ENCODE data around the gene SIRT3. TPM values are rescaled to one million over a fixed set of nuclear protein-coding genes. Genes with fewer than 3 reads are reported as not detected.

The SIRT3 gene
- total RNA-seq, 2 experiments from 2014 or later, result 19.6 to 23.3 TPM

GRCh38 chr11:253886-254270 lies 17.7 kb upstream of the SIRT3 start:
- H3K4me3 Mint-ChIP-seq, result no peak overlapping the region
- H3K27ac Mint-ChIP-seq, result no peak overlapping the region
- intact Hi-C loops (cut with DNase I, micrococcal nuclease), result loop anchor here in 1 of 2 experiments (5.0 kb wide), 1 partner anchor 103 kb away; no protein-coding TSS in a partner anchor
- ChIA-PET CTCF (interaction anchor here (0.7 to 5.9 kb wide), 4 partner anchors 12 to 51 kb away, joined by 3 to 69 read pairs (median 19); partner anchors contain the start of genes PSMD13 and SIRT3), POLR2A (no interaction called here)
- peaks cover 39% of the 10 kb centered on the region for H3K36me3 Mint-ChIP-seq (ENCODE audit: low read depth)
- no peaks in the 10 kb centered on the region for H3K9me3 Mint-ChIP-seq (ENCODE audit: low read depth)
- DNase-seq (no peak), ATAC-seq (no peak)
- peaks cover 13% of the 10 kb centered on the region for H3K4me1 Mint-ChIP-seq
- no peaks in the 10 kb centered on the region for H3K27me3 Mint-ChIP-seq

GRCh38 chr11:253160-253885 lies 17.2 kb upstream of the SIRT3 start:
- H3K36me3 Mint-ChIP-seq (ENCODE audit: low read depth), result peaks cover 44% of the 10 kb centered on the region
- no peak overlapping the region for H3K4me3 Mint-ChIP-seq
- peaks cover 13% of the 10 kb centered on the region for H3K4me1 Mint-ChIP-seq
- no peak overlapping the region for H3K27ac Mint-ChIP-seq
- no peak for DNase-seq
- H3K27me3 Mint-ChIP-seq, result no peaks in the 10 kb centered on the region
- intact Hi-C loops (cut with DNase I, micrococcal nuclease), result loop anchor here in 1 of 2 experiments (5.0 kb wide), 1 partner anchor 104 kb away; no protein-coding TSS in a partner anchor
- ChIA-PET CTCF (interaction anchor here (1.0 to 5.9 kb wide), 4 partner anchors 13 to 34 kb away, joined by 3 to 69 read pairs (median 19); partner anchors contain the start of genes PSMD13 and SIRT3), POLR2A (interaction anchor here (0.6 kb wide), 1 partner anchor 13 kb away, joined by 5 read pairs; no protein-coding TSS in a partner anchor)
- H3K9me3 Mint-ChIP-seq (ENCODE audit: low read depth), result no peaks in the 10 kb centered on the region
- ATAC-seq, result no peak

GRCh38 chr11:252666-253065 lies 16.5 kb upstream of the SIRT3 start:
- POLR2A ChIA-PET, result no interaction called here
- intact Hi-C loops (cut with DNase I, micrococcal nuclease), result loop anchor here in 1 of 2 experiments (5.0 kb wide), 1 partner anchor 105 kb away; no protein-coding TSS in a partner anchor
- Mint-ChIP-seq H3K36me3 (ENCODE audit: low read depth) (peaks cover 50% of the 10 kb centered on the region), H3K27me3 (no peaks in the 10 kb centered on the region), H3K27ac (no peak overlapping the region), H3K4me1 (peaks cover 13% of the 10 kb centered on the region), H3K4me3 (no peak overlapping the region), H3K9me3 (ENCODE audit: low read depth) (no peaks in the 10 kb centered on the region)
- CTCF ChIA-PET, result interaction anchor here (0.8 to 5.9 kb wide), 6 partner anchors 14 to 59 kb away, joined by 3 to 69 read pairs (median 4); partner anchors contain the start of genes PSMD13 and SIRT3
- DNase-seq (no peak), ATAC-seq (no peak)

GRCh38 chr11:251550-251949 lies 15.4 kb upstream of the SIRT3 start:
- intact Hi-C loops (cut with DNase I, micrococcal nuclease), result loop anchor here (2.0 to 5.0 kb wide), 4 partner anchors 15 to 106 kb away; no protein-coding TSS in a partner anchor
- CTCF ChIA-PET, result interaction anchor here (0.5 to 5.9 kb wide), 32 partner anchors 9 to 492 kb away, joined by 3 to 69 read pairs (median 6); partner anchors contain the start of genes BET1L, NLRP6, PSMD13 and PTDSS2
- Mint-ChIP-seq H3K27ac (peak overlapping the region; percentile 12), H3K36me3 (ENCODE audit: low read depth) (peaks cover 60% of the 10 kb centered on the region), H3K9me3 (ENCODE audit: low read depth) (no peaks in the 10 kb centered on the region), H3K4me1 (peaks cover 13% of the 10 kb centered on the region), H3K4me3 (no peak overlapping the region), H3K27me3 (no peaks in the 10 kb centered on the region)
- POLR2A ChIA-PET, result interaction anchor here (0.7 kb wide), 1 partner anchor 15 kb away, joined by 3 read pairs; no protein-coding TSS in a partner anchor
- no peak for ATAC-seq
- DNase-seq, result no peak

- H3K4me1 Mint-ChIP-seq, result peaks cover 13% of the 10 kb centered on the region
- peak overlapping the region; percentile 56 for H3K27ac Mint-ChIP-seq
- POLR2A ChIA-PET, result interaction anchor here (0.7 to 1.0 kb wide), 2 partner anchors 16 to 105 kb away, joined by 3 to 4 read pairs; no protein-coding TSS in a partner anchor
- peaks cover 67% of the 10 kb centered on the region for H3K36me3 Mint-ChIP-seq (ENCODE audit: low read depth)
- no peak overlapping the region for H3K4me3 Mint-ChIP-seq
- intact Hi-C loops (cut with DNase I, micrococcal nuclease), result loop anchor here (1.0 to 5.0 kb wide), 6 partner anchors 16 to 111 kb away; no protein-coding TSS in a partner anchor
- DNase-seq (peak; percentile 90), ATAC-seq (peak; percentile 97)
- no peaks in the 10 kb centered on the region for H3K27me3 Mint-ChIP-seq
- CTCF ChIA-PET, result interaction anchor here (0.5 to 5.9 kb wide), 40 partner anchors 10 to 493 kb away, joined by 3 to 69 read pairs (median 6); partner anchors contain the start of genes BET1L, NLRP6, PSMD13 and PTDSS2
- H3K9me3 Mint-ChIP-seq (ENCODE audit: low read depth), result no peaks in the 10 kb centered on the region
Measured at GRCh38 chr11:250740-251299, 14.7 kb upstream of the SIRT3 start.

GRCh38 chr11:250274-250673 lies 14.1 kb upstream of the SIRT3 start:
- ChIA-PET POLR2A (interaction anchor here (1.0 kb wide), 1 partner anchor 105 kb away, joined by 4 read pairs; no protein-coding TSS in a partner anchor), CTCF (interaction anchor here (0.6 to 5.9 kb wide), 34 partner anchors 10 to 269 kb away, joined by 3 to 69 read pairs (median 6); partner anchors contain the start of genes BET1L, NLRP6, PSMD13 and PTDSS2)
- no peak overlapping the region for H3K27ac Mint-ChIP-seq
- H3K4me3 Mint-ChIP-seq, result no peak overlapping the region
- no peak for DNase-seq
- H3K9me3 Mint-ChIP-seq (ENCODE audit: low read depth), result no peaks in the 10 kb centered on the region
- peaks cover 73% of the 10 kb centered on the region for H3K36me3 Mint-ChIP-seq (ENCODE audit: low read depth)
- intact Hi-C loops (cut with DNase I, micrococcal nuclease), result loop anchor here (1.0 to 5.0 kb wide), 6 partner anchors 17 to 112 kb away; no protein-coding TSS in a partner anchor
- peak; percentile 7 for ATAC-seq
- H3K27me3 Mint-ChIP-seq, result no peaks in the 10 kb centered on the region
- peaks cover 13% of the 10 kb centered on the region for H3K4me1 Mint-ChIP-seq

GRCh38 chr11:249062-249461 lies 12.9 kb upstream of the SIRT3 start:
- H3K9me3 Mint-ChIP-seq (ENCODE audit: low read depth), result no peaks in the 10 kb centered on the region
- no peaks in the 10 kb centered on the region for H3K27me3 Mint-ChIP-seq
- ChIA-PET POLR2A (interaction anchor here (0.6 kb wide), 1 partner anchor 253 kb away, joined by 3 read pairs; no protein-coding TSS in a partner anchor), CTCF (interaction anchor here (1.2 to 5.9 kb wide), 8 partner anchors 10 to 110 kb away, joined by 5 to 69 read pairs (median 28); partner anchors contain the start of genes NLRP6, PSMD13 and SIRT3)
- intact Hi-C loops (cut with DNase I, micrococcal nuclease), result no loop called here
- peak overlapping the region; percentile 0 for H3K27ac Mint-ChIP-seq
- DNase-seq, result no peak
- no peak for ATAC-seq
- H3K4me1 Mint-ChIP-seq, result peaks cover 16% of the 10 kb centered on the region
- H3K36me3 Mint-ChIP-seq (ENCODE audit: low read depth), result peaks cover 78% of the 10 kb centered on the region
- no peak overlapping the region for H3K4me3 Mint-ChIP-seq

- no peak overlapping the region for H3K4me3 Mint-ChIP-seq
- POLR2A ChIA-PET, result no interaction called here
- DNase-seq (no peak), ATAC-seq (peak; percentile 21)
- CTCF ChIA-PET, result interaction anchor here (0.9 to 1.1 kb wide), 2 partner anchors 37 to 72 kb away, joined by 3 read pairs; partner anchors contain the start of genes BET1L and RIC8A
- H3K4me1 Mint-ChIP-seq, result peaks cover 37% of the 10 kb centered on the region
- H3K9me3 Mint-ChIP-seq (ENCODE audit: low read depth), result no peaks in the 10 kb centered on the region
- intact Hi-C loops (cut with DNase I, micrococcal nuclease), result no loop called here
- peak overlapping the region; percentile 1 for H3K27ac Mint-ChIP-seq
- H3K36me3 Mint-ChIP-seq (ENCODE audit: low read depth), result peaks cover 80% of the 10 kb centered on the region
- no peaks in the 10 kb centered on the region for H3K27me3 Mint-ChIP-seq
Measured at GRCh38 chr11:244376-244775, 8.2 kb upstream of the SIRT3 start.

GRCh38 chr11:241634-242033 lies 5.5 kb upstream of the SIRT3 start:
- peaks cover 65% of the 10 kb centered on the region for H3K36me3 Mint-ChIP-seq (ENCODE audit: low read depth)
- no peaks in the 10 kb centered on the region for H3K27me3 Mint-ChIP-seq
- peak overlapping the region; percentile 52 for H3K27ac Mint-ChIP-seq
- H3K4me3 Mint-ChIP-seq, result no peak overlapping the region
- ChIA-PET CTCF (interaction anchor here (1.2 to 9.8 kb wide), 2 partner anchors 9 to 35 kb away, joined by 4 to 69 read pairs; partner anchors contain the start of genes BET1L and RIC8A), POLR2A (no interaction called here)
- ATAC-seq (no peak), DNase-seq (no peak)
- H3K4me1 Mint-ChIP-seq, result peaks cover 49% of the 10 kb centered on the region
- intact Hi-C loops (cut with DNase I, micrococcal nuclease), result no loop called here
- H3K9me3 Mint-ChIP-seq (ENCODE audit: low read depth), result no peaks in the 10 kb centered on the region

GRCh38 chr11:240315-240714 lies 4.2 kb upstream of the SIRT3 start:
- Mint-ChIP-seq H3K27me3 (no peaks in the 10 kb centered on the region), H3K27ac (peak overlapping the region; percentile 71), H3K36me3 (ENCODE audit: low read depth) (peaks cover 52% of the 10 kb centered on the region), H3K4me3 (no peak overlapping the region), H3K4me1 (peaks cover 53% of the 10 kb centered on the region), H3K9me3 (ENCODE audit: low read depth) (no peaks in the 10 kb centered on the region)
- ChIA-PET CTCF (interaction anchor here (0.9 to 9.8 kb wide), 4 partner anchors 9 to 21 kb away, joined by 3 to 69 read pairs (median 3); no protein-coding TSS in a partner anchor), POLR2A (interaction anchor here (0.7 to 0.9 kb wide), 2 partner anchors 33 to 409 kb away, joined by 3 read pairs; partner anchors contain the start of genes BET1L and RIC8A)
- intact Hi-C loops (cut with DNase I, micrococcal nuclease), result no loop called here
- DNase-seq (no peak), ATAC-seq (no peak)
